H9 (cell line): ENCODE data around the gene CENPP. TPM values are rescaled to one million over a fixed set of nuclear protein-coding genes. Genes with fewer than 3 reads are reported as not detected.

Experiments used
- DNase-seq: peaks from one replicate; pipeline ENCODE4 v3.0.0-alpha.2; 2017
- H2AFZ ChIP-seq: one replicate; pipeline ENCODE4 v1.6.1; 2013; ENCODE audit warnings: mild to moderate bottlenecking, low read length, control low read depth, moderate library complexity
- H2AK5ac ChIP-seq: 2 replicates; pipeline ENCODE4 v1.6.1; 2013; ENCODE audit warnings: low read length, control low read depth, mixed read lengths; ENCODE audit not compliant: insufficient read length
- H2BK120ac ChIP-seq: one replicate; pipeline ENCODE4 v1.6.1; 2013; ENCODE audit warnings: low read depth, mild to moderate bottlenecking, low read length, control low read depth, inconsistent platforms; ENCODE audit not compliant: poor library complexity, severe bottlenecking
- H2BK12ac ChIP-seq: 2 replicates; pipeline ENCODE4 v1.6.1; 2013; ENCODE audit warnings: low read length, control low read depth, mixed read lengths, low read depth; ENCODE audit not compliant: insufficient read length
- H2BK15ac ChIP-seq: 2 replicates; pipeline ENCODE4 v1.6.1; 2013; ENCODE audit warnings: low read depth, low read length, control low read depth
- H2BK20ac ChIP-seq: one replicate; pipeline ENCODE4 v1.6.1; 2013; ENCODE audit warnings: low read depth, mild to moderate bottlenecking, low read length, control low read depth, inconsistent platforms; ENCODE audit not compliant: poor library complexity, severe bottlenecking
- H2BK5ac ChIP-seq: 2 replicates; pipeline ENCODE4 v1.6.1; 2013; ENCODE audit warnings: low read length, control low read depth, mixed read lengths; ENCODE audit not compliant: insufficient read length
- H3K14ac ChIP-seq: 2 replicates; pipeline ENCODE4 v1.6.1; 2013; ENCODE audit warnings: low read length, control low read depth; ENCODE audit not compliant: insufficient read depth
- H3K18ac ChIP-seq: 2 replicates; pipeline ENCODE4 v1.6.1; 2013; ENCODE audit warnings: low read depth, mild to moderate bottlenecking, mixed read lengths, low read length, control low read depth; ENCODE audit not compliant: insufficient read length
- H3K23ac ChIP-seq: 2 replicates; pipeline ENCODE4 v1.6.1; 2013; ENCODE audit warnings: low read length, control low read depth, mixed read lengths, low read depth; ENCODE audit not compliant: insufficient read length
- H3K23me2 ChIP-seq: 2 replicates; pipeline ENCODE4 v1.6.1; 2013; ENCODE audit warnings: low read depth, mild to moderate bottlenecking, mixed read lengths, low read length, control low read depth; ENCODE audit not compliant: insufficient read length, poor library complexity, severe bottlenecking
- H3K27ac ChIP-seq: 2 replicates; pipeline ENCODE4 v1.5.1; 2013; ENCODE audit warnings: low read length, control low read depth, mixed read lengths, low read depth; ENCODE audit not compliant: insufficient read length
- H3K27me3 ChIP-seq: 2 replicates; pipeline ENCODE4 v1.6.1; 2013; ENCODE audit warnings: low read length, control low read depth, inconsistent platforms; ENCODE audit not compliant: insufficient read depth
- H3K4ac ChIP-seq: 2 replicates; pipeline ENCODE4 v1.6.1; 2013; ENCODE audit warnings: low read depth, mild to moderate bottlenecking, control low read depth, inconsistent platforms, low read length, moderate library complexity
- H3K4me1 ChIP-seq: 2 replicates; pipeline ENCODE4 v1.6.1; 2013; ENCODE audit warnings: low read length, control low read depth, inconsistent platforms; ENCODE audit not compliant: insufficient read depth
- H3K4me2 ChIP-seq: 2 replicates; pipeline ENCODE4 v1.6.1; 2013; ENCODE audit warnings: low read length, control low read depth, mixed read lengths; ENCODE audit not compliant: insufficient read length, insufficient read depth
- H3K56ac ChIP-seq: 2 replicates; pipeline ENCODE4 v1.6.1; 2013; ENCODE audit warnings: low read depth, mild to moderate bottlenecking, mixed read lengths, low read length, control low read depth; ENCODE audit not compliant: insufficient read length
- H3K79me1 ChIP-seq: 2 replicates; pipeline ENCODE4 v1.6.1; 2013; ENCODE audit warnings: low read depth, mild to moderate bottlenecking, moderate library complexity, low read length, control low read depth, inconsistent platforms; ENCODE audit not compliant: insufficient read depth, poor library complexity, severe bottlenecking
- H3K79me2 ChIP-seq: 2 replicates; pipeline ENCODE4 v1.6.1; 2013; ENCODE audit warnings: low read length, control low read depth, inconsistent platforms; ENCODE audit not compliant: insufficient read depth
- H3K9ac ChIP-seq: 2 replicates; pipeline ENCODE4 v1.6.1; 2013; ENCODE audit warnings: low read length, control low read depth, mixed read lengths; ENCODE audit not compliant: insufficient read length; ENCODE audit errors: extremely low read depth
- H3K9me3 ChIP-seq: one replicate; pipeline ENCODE4 v1.6.1; 2013; ENCODE audit warnings: low read depth, low read length, inconsistent platforms; ENCODE audit not compliant: control insufficient read depth
- H3T11ph ChIP-seq: one replicate; pipeline ENCODE4 v1.6.1; 2013; ENCODE audit warnings: mild to moderate bottlenecking, low read length, control low read depth, inconsistent platforms
- H4K20me1 ChIP-seq: one replicate; pipeline ENCODE4 v1.6.1; 2013; ENCODE audit not compliant: control insufficient read depth, insufficient read length, insufficient read depth
- H4K5ac ChIP-seq: 2 replicates; pipeline ENCODE4 v1.6.1; 2013; ENCODE audit warnings: low read depth, mild to moderate bottlenecking, mixed read lengths, low read length, control low read depth; ENCODE audit not compliant: insufficient read length
- H4K8ac ChIP-seq: replicated peaks from 2 replicates; pipeline ENCODE4 v1.6.1; 2013; ENCODE audit warnings: low read length, control low read depth, mixed read lengths, low read depth; ENCODE audit not compliant: insufficient read length
- H4K91ac ChIP-seq: 2 replicates; pipeline ENCODE4 v1.6.1; 2013; ENCODE audit warnings: low read depth, mild to moderate bottlenecking, moderate library complexity, mixed read lengths, low read length, control low read depth; ENCODE audit not compliant: insufficient read length
- H3K27ac Mint-ChIP-seq, 3 experiments: 2 replicates in 2 of 3; 3 replicates in 1 of 3; pipeline ENCODE4 v1.8.0; 2020 to 2021; ENCODE audit warnings: mixed read lengths in 3 of 3, mild to moderate bottlenecking in 1 of 3, moderate library complexity in 1 of 3
- H3K27me3 Mint-ChIP-seq: 2 replicates; pipeline ENCODE4 v1.8.0; 2021; ENCODE audit warnings: low read depth, mild to moderate bottlenecking, moderate library complexity, mixed read lengths
- H3K36me3 Mint-ChIP-seq, 3 experiments: 2 replicates in 2 of 3; 3 replicates in 1 of 3; pipeline ENCODE4 v1.8.0; 2020 to 2021; ENCODE audit warnings: low read depth in 3 of 3, mixed read lengths in 3 of 3; ENCODE audit not compliant: insufficient read depth in 1 of 3
- H3K4me1 Mint-ChIP-seq, 2 experiments: 2 replicates each; pipeline ENCODE4 v1.8.0; 2020; ENCODE audit warnings: mixed read lengths in 2 of 2
- H3K4me3 Mint-ChIP-seq, 2 experiments: 2 replicates in 1 of 2; 3 replicates in 1 of 2; pipeline ENCODE4 v1.8.0; 2020 to 2021; ENCODE audit warnings: mild to moderate bottlenecking in 2 of 2, mixed read lengths in 2 of 2, moderate library complexity in 1 of 2
- H3K9me3 Mint-ChIP-seq, 2 experiments: 2 replicates in 1 of 2; 3 replicates in 1 of 2; pipeline ENCODE4 v1.8.0; 2020; ENCODE audit warnings: mild to moderate bottlenecking in 2 of 2, mixed read lengths in 2 of 2, moderate library complexity in 1 of 2
- CTCF ChIP-seq: fragments of 200-600 bp; sonication (generic); conservative IDR thresholded peaks from 3 replicates; pipeline ENCODE4 v1.8.0; 2021; ENCODE audit warnings: antibody characterized with exemption, mild to moderate bottlenecking
- WGBS: extraction: QIAGEN DNeasy Blood & Tissue Kit; methylation state at CpG from one replicate; pipeline ENCODE4 v1.1.7; 2013; ENCODE audit warnings: missing lambda C conversion rate, low lambda C conversion rate, mixed read lengths; ENCODE audit not compliant: insufficient read length; ENCODE audit errors: extremely low coverage; 5-methylcytosine and 5-hydroxymethylcytosine counted together
- total RNA-seq: library from RNA; stranded (reverse); gene quantifications from 2 replicates; pipeline ENCODE4 v1.2.1, GENCODE V29; 2021

The CENPP gene
- total RNA-seq, 1 experiment from 2014 or later: 9.1 TPM

DNA sequence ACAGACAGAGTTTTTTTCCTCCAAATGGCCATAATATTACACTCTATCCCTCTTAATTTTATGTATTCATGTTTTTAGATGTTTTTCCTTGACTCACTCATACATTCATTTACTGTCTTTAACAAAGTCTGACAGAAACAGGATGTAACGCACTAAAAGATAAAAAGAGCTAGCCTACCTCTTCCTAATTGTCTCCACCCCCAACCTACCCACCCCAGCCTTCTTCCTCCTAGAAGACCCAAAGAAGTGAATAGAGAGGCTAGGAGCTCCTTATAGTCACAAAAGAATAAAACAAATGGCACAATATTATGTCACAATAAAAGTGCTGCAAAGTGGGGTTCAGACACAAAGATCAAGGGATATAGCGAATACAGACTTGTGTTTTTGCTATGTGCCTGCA, 1.3 kb upstream of the CENPP start:
- H3K23ac ChIP-seq: no peak overlapping the region
- no peaks in the 10 kb centered on the region; the same call in 1 of the 2 replicates for H3K27me3 Mint-ChIP-seq
- H3K4me1 Mint-ChIP-seq: peaks cover 19 to 21% of the 10 kb centered on the region in 2 experiments
- H4K20me1 ChIP-seq: no peaks in the 10 kb centered on the region
- no peak overlapping the region for H2BK120ac ChIP-seq
- H3K79me1 ChIP-seq: no peaks in the 10 kb centered on the region
- no peak overlapping the region for H3K14ac ChIP-seq
- no peak for DNase-seq
- H3K9ac ChIP-seq: peak overlapping the region; percentile 70
- H3K79me2 ChIP-seq: peaks cover 6% of the 10 kb centered on the region; the same call in 1 of the 2 replicates
- no peak for TF ChIP-seq CTCF
- H3K4ac ChIP-seq: no peak overlapping the region
- H3K9me3 Mint-ChIP-seq: no peaks in the 10 kb centered on the region; a peak in 1 of 5 replicates
- no peak overlapping the region for H3K56ac ChIP-seq
- H3K36me3 Mint-ChIP-seq: peaks cover 11 to 33% (median 26%) of the 10 kb centered on the region in 3 experiments; a peak in 6 of 7 replicates
- H2BK15ac ChIP-seq: no peak overlapping the region
- no CpG with 5 or more reads among the region's 2 CpGs for WGBS
- H3T11ph ChIP-seq: no peak overlapping the region
- H4K91ac ChIP-seq: no peak overlapping the region
- H3K23me2 ChIP-seq: no peaks in the 10 kb centered on the region
- no peak overlapping the region for H4K5ac ChIP-seq
- no peaks in the 10 kb centered on the region for H3K9me3 ChIP-seq
- H4K8ac ChIP-seq: no peak overlapping the region
- H2BK5ac ChIP-seq: no peak overlapping the region
- no peaks in the 10 kb centered on the region for H3K4me1 ChIP-seq
- H3K27ac Mint-ChIP-seq: peak overlapping the region in 1 of 3 experiments; percentile 45; a peak in 1 of 7 replicates
- H2AK5ac ChIP-seq: no peak overlapping the region
- no peak overlapping the region for H2BK12ac ChIP-seq
- peak overlapping the region; percentile 99 for H3K4me3 Mint-ChIP-seq
- no peaks in the 10 kb centered on the region for H3K27me3 ChIP-seq
- H2BK20ac ChIP-seq: no peak overlapping the region
- H3K18ac ChIP-seq: no peak overlapping the region
- H3K4me2 ChIP-seq: peak overlapping the region; percentile 63
- no peak overlapping the region for H3K27ac ChIP-seq
- H2AFZ ChIP-seq: no peak overlapping the region
